Stimulated activated CD4-positive, alpha-beta T cell treated with anti-CD3 and anti-CD28 coated beads, Interleukin-15, amount 100 ng/mL, for 24 hours (primary cell): ENCODE results near the gene TEAD1.

Experiments
- DNase-seq: peaks from one replicate; pipeline ENCODE4 v3.0.0-alpha.2; 2020

Gene TEAD1

DNA sequence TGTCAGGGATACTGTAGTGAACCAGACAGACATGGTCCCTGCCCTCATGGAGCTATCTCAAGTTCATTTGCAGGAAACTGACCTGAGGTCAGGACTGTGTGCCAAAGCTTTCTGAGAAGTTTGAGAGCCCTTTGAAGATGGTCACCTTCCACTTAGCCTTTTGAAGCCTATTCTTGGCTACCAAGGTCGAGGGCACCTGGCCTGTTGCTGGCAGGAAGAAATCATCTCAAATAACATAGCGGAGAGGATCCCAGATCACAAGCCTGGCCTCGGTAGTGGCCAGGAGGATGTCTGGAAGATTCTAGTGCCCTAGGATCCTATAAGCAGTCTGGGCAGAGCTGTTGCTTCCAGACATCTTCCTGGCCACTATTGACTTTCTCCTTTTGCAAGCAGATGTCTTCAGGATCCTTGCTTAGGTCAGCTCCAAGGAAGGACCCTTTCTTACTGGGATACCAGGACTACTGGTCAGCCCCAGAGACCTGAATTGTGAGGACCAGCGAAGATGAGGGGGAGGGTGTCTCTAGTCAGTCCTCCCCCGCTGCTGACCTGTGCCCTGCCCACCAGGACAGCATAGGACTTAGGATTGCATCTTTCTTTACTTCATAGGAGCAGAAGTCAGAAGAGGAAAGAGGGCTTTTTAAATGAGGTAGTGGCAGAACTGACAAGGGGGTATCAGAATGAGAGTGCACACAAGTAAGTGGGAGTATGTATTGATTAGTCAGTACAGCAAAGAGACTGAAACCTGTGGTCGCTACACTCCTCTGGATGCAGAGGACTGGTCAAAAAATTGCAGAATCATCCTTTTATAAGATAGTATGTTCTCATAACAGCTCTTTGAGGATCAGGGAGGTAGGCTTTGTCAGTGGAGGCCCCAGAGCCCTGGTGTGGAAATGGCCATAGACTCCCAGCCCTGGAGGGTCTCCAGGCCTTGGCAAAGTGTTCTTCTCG, 94.8 kb downstream of the TEAD1 start:
- DNase-seq = peak; percentile 4

DNA sequence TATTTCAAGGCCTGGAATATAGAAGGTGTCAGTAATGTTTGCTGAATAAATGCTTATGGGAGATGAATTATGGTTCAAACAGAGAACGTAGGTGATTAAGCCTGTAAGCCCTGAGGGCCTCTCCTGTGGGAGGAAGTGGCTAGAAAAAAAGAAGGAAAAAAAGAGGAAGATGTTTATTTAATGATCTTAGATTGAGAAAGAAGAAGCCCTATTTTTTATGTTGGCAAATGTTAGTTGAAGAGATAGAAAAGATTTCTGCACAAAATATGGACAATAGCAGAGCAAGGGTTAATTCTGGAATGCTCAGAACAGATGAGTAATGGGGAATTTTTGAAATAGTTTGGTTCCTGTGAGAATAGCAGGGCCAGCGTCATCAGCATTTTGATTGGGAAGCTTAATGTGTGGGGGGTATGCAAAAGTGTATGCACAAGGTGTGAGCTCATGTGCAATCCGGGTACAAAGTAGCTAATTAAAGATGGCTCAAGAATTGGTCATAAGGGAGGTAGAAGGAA, 95.7 kb downstream of the TEAD1 start:
- DNase-seq = no peak

DNA sequence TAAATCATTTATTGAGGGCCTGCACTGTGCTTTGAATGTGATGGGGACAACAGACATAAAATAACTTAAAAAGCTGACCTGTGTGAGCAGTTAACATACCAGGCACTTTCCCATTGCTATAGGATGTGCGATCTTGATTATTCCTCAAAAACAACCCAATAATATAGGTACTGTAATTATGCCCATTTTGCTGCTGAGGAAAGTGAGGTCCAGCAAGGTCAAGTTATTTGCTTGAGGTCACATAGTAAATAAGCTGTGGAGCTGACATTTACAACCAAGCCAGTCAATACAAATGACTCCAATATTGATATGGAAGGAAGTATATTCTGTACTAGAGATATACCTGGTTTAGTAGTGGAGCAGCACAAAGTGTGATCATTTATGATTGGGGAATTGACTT, 96.2 kb downstream of the TEAD1 start:
- DNase-seq = no peak

DNA sequence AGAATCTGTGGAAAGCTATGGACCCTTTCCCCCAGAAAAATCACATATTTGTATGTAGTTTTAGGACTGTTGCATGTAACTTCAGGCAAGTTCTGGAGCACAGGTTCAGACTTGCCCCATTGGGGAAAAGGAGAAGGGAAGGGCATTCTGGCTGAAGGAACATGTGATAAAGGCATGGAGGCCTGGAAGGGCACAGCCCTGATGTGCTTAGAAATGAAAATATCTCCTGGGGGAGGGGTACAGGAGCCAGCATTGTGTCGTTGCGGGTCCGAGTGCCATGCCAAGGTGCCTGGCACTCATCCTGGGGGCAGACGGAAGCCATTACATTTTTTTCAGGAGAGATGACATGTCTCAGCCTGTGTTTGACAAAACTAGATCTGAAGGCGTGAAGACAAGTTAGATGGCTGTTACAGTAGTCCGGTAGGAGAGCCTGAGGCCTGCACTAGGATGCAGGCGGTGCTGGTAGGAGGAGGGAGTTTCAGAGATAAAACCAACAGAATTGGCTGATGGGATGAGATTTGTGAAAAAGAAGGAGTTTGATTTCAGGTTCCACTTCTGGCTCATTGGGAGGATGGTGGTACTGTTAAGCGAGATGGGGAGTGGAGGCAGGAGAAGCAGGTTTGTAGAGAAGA, 96.9 kb downstream of the TEAD1 start:
- DNase-seq = no peak

DNA sequence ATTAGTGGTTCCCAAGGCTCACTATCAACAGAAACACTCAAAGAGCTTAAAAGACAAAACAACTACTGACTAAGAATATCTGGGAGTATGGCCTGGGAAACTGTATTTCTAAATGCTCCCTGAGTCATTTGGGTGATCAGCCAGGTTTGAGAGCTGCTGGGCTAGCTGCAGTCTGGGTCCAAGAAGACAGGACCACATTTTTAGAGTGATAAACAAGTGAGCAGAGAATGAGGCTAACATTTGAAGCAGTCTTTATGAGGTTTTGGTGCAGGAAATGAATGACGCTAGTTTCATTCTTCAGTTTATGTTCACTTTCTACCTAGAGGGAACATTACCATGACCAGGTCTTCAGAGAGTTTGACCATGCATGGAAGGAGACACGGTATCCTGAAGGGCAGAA, 97.7 kb downstream of the TEAD1 start:
- DNase-seq = no peak

DNA sequence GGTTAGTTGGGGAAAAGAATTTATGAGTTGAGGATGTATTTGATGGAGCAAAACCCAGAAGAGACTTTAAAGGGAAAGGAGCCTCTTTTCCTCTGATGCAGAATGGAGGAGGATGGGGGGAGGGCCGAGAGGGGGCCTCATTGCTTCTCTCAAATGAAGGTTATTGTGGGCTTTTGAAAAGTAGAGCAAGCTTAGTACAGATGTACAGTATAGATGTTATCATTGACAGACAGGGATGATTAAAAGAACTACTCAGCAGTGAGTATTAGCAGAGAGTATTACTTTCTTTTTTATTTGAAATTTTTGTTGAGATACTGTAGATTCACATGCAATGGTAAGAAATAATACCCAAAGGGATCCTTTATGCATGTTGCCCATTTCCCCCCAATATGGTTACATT, 98.1 kb downstream of the TEAD1 start:
- DNase-seq = no peak

DNA sequence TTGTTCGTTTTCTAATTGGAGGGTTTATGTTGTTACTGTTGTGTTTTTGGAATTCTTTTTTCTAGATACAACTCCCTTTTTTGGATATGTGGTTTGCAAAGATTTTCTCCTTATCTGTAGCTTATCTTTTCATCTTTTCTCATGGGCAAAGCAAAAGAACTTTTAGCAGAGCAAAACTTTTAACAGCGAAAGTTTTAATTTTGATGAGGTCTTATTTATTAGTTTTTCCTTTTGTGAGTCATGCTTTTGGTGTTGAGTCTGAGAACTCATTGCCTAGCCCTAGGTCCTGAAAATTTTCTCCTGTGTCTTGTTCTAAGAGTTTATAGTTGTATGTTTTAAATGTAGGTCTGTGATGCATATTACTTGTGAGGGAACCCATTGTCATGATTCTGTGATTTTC, 99.4 kb downstream of the TEAD1 start:
- DNase-seq = no peak

DNA sequence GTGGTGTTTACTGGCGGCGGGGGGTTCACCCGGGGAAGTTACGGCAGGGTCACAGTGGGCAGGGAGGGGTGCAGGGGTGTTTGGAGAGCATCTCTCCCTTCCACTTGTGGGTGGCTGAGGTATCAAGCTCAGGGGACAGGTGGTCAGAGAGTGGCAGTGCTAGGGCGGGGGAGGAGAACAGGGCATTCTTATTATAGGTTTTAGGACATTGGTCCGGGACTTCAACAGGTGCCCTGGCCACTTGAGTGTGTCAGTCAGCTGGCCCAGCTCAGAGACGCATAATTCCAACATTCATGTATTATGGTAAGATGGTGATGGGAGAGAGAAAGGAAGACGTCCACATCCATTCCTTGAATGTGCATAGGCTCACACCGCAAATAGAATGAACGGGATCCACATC, 101.7 kb downstream of the TEAD1 start:
- DNase-seq = no peak

DNA sequence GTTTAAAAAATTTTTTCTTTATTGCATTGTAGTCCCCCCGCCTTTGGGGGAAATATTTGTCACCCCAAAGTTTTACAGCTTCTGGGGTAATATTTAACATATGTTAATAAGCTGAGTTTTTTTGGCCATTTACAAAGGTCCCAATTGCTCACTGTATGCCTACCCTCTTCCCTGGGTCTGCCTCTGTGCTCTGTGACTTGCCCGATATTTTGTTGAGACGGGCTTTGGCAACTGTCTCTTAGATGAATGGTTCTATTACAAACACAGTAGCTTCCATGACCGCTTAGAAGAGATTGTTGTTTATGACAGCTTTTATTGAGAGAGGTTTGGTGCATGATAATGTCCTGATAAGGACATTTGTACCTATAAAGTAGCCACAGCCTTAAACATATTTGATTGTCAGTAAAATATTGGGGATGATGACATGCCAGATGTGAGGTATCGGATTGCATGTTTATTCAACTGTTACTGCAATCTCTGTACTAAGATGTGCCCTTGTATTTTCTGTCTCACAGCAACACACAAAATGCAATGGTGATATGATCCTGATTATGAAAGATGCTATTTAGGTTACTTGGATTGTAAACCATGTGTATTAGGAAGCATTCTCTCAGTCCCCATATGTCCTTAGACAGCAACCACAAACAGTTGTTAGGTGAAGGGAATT, 103.1 kb downstream of the TEAD1 start:
- DNase-seq = no peak

DNA sequence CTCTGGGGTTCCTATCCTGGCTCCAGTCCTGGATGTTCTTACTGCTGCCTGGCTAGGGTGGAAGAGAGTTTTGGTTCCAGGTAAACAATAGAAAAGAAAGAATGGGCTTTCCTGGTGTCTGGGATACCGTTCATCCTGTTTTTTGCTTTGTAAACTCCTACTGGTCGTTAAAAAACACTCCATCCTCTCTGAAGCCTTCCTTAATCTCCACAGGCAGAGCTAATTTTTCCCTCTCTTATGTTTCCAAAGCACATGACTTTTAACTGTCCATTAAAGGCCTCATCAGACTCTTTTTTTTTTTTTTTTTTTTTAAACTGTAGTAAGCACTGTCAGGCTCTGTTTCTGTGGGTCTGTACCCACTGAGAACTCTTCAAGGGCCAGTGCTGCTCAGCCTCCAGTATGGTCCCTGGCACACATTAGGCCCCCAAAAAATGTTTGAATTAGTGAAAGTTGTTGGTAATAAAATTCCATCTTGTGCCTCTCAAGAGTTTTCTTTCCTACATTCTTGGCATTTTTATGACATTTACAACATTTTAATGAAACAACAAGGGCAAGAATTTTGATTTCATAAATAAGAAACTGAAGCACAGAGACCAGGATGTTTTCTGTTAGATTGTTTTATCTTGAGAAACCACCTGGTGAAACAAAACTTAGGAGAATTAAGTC, 104.2 kb downstream of the TEAD1 start:
- DNase-seq = no peak

DNA sequence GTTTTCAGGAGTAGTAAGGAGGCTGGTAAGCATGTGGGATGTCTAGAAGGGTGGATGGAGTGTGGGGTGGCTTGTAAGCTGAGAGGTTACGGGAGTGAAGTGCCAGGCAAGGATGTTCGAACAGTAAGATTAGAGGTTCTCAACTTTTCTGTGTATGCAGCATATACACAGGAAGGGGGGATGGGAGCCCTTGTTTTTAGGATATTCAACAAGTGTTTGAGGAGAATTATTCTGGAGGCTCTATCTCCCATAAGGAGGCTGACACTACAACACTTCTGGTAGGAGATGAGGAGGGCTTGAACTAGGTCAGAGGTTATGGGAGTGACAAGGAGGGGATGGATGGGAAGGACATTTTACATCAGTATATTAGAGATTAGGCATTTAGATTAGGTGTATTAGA, 109.5 kb downstream of the TEAD1 start:
- no peak for DNase-seq

DNA sequence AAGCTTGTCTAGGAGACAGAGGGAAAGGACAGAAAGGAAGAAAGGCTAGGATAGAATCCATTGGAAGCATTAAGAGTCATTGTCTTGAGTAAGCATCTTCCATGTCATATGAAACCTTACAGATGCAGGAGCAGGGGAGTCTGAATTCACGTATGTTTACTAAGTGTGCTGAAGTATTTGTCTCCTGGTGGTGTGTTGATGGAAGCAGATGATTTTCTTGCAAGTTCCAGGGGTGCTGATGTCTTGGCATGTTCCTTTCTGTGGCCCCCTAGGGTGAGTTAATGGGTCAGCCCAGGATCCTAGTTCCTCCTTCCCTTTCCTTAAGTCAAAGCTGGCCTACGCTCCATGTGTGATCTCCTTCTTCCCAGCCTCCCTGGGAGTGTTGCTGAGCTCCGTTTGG, 110.2 kb downstream of the TEAD1 start:
- DNase-seq = no peak

DNA sequence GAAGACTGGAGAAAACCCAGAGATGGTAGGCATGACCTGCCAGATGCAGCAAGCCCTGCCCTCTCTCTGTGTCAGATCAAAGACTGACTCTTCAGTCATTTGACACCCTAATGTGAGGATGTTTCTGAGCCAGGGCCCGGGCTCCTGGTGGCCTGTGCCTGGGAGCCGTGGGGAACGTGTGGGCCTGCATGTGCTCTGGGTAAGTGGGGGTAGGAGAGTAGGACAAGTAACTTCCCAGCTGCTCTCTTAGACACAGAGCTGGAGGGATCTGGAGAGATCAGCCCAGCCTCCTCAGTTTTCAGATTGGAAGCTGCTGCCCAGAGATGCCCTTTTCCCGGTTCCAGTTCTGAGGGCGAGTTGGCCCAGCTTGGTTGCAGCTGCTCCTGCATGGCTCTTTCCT, 110.8 kb downstream of the TEAD1 start:
- no peak for DNase-seq

DNA sequence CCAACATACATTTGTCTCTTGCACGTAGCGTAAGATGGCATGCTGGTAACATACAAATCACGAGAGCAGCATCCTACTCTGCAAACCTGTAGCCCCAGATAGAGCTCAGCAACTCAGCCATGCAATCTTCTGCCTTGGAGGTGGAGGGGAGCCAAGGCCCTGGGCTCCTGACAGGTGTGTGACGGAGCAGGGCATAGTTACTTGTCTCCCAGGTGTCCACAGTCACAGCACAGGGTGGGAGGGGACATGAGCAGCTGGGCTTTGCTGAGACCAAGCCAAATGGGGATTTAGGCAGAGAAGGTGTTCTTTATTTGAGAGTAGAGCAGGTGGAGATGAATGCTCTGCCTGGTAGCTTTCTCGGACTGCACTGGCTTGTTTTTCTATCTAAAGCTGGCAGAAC, 111.7 kb downstream of the TEAD1 start:
- no peak for DNase-seq

DNA sequence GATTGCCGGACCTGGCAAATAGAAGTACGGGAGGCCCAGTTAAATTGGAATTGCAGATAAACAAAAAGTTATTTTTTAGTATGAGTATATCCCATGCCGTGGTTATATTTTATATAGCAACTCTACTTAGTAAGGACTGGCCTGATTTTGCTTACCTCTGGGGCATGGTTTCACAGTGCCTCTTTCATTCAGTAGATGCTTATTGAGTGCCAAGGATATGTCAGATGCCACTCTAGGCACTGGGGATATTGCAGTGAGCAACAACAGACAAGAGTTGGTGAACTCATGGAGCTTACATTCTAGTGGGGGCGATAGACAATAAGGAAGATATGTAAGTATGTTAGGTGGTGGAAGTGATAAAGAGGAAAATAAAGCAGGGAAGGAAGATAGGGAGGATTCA, 112.2 kb downstream of the TEAD1 start:
- no peak for DNase-seq

DNA sequence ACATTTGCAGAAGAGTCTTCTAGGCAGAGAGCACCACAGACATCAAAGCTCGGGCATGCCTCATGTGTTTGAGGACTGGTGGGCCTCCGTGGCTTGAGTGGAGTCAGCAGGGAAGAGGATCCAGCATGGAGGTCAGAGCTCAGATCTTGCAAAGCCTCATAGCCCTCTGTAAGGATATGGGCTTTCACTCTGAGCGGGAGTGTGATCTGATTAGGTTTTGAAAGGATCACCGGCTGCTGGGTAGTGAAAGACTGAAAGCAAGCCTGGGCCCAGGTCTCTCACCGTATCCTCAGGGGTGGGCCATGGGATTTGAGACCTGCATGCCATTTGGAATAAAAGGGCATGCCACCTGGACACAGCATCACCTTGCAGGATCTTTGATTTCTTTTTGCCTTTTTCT, 112.7 kb downstream of the TEAD1 start:
- DNase-seq = no peak

DNA sequence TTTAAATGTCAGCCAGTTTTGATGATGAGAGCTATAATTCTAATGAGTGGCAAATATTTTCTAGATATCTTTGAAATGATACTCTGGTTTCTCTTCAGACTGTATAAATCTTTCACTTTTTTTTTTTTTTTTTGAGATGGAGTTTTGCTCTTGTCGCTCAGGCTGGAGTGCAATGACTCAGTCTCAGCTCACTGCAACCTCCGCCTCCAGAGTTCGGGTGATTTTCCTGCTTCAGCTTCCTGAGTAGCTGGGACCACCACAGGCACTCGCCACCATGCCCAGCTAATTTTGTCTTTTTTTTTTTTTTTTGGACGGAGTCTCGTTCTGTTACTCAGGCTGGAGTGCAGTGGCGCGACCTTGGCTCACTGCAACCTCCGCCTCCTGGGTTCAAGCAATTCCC, 113.6 kb downstream of the TEAD1 start:
- DNase-seq = no peak

DNA sequence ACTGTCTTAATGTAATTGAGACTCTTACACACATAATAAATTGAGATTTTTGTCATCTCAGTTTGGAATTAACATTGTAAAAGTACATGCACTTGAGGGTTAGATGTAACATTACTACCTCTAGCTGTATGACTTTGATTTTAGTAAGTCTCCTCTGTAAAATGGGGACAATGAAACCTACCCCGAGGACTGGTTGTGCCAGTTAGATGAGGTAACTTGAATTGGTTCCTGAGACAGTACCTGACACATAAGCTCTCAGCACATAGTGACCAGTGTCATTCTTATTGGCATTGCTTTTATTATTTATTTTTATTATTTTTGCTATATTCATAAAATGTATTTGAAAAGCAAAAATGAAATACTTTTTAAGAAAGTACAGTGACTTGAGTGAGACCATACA, 114.8 kb downstream of the TEAD1 start:
- DNase-seq = no peak

DNA sequence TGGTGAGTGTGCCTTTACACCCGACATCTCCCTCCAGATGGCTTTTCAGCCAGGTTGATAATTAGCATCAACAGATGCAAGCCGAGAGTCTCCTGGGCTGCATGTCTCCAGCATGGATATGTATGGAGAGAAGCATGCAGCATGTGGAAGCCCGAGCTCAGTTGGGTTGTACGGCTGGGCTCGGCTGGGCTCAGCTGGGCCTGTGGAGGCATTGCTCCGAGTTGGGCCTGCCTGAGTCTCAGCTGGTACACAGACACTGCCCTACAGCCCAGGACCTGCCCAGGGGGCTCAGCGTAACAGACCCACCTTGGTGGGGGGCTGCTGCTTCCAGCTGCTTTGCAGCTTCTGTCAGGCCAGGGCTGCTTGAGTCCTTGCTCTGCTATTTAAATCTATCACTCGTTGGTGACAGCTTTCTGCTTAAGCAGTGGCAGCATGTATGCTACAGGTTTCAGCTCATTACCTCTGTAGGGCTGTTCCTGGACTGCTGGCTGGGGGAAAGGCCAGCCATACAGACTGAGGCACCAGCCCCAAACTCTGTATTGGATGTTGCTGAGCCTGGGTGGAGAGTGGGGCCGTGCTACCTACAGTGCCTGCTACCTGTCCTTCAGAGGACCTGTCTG, 115.5 kb downstream of the TEAD1 start:
- DNase-seq = no peak

DNA sequence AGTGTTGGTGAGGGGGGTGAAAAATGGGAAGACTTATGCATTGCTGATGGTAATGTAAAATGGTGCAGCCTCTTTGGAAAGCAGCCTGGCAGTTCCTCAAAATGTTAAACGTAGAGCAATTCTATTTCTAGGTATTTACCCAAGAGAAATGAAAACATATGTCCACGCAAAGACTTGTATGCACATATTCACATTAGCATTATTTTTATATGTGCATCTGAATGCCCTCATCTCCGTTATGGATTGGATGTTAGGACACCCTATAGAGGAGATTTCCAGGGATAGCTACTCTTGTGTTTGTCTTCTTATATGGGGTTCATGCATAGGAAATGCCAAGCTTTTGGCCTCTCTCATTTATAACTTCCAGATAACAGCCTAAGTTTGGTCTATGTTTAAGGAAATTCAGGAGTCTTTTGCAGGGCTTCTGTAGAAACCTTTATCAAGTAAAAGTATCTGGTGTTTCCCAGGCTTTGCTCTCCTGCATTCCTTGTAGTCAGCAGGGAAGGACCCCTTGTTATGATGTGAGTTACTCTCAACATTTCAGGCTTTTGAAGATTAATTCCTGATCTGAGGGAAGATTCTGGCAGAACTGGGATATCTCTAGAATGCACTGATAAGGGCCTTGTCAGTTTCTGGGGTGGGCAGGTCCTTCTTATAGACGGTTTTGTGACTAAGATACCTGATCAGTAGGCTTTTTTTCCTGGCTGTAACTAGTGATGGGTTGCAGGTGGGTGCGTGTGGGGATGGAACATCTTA, 116.8 kb downstream of the TEAD1 start:
- DNase-seq = no peak

DNA sequence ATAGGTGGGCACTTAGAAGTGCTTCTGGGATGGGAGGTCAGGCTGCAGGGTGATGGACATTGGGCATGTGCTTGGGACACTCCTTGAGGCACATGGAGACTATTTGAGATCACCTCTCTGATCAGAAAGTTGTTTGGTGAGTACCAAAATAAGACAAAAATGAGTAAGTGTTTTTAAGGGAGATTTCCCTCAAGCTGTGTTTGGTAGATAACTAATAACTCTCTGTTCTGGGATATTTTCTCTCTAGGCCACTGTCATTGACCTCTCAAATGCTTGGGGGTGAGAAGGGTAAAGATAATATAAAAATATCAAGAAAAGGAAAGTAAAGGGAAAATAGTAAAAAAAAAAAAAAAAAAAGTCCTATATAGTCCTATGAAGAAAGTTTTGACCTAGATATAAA, 117.8 kb downstream of the TEAD1 start:
- DNase-seq = no peak

DNA sequence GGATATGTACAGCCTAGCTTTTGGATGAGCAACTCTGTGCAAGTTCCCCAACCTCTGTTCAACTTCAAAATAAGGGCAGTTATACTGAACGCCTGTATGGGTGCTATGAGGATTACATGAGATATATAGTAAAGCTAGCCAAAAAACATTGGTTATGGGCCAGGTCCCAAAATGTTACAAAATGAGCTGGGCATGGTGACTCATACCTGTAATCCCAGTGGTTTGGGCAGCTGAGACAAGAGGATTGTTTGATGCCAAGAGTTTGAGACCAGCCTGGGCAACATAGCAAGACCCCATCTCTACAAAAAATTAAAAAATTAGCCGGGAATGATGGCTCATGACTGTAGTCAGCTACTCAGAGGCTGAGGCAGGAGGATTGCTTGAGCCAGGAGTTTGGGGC, 118.4 kb downstream of the TEAD1 start:
- no peak for DNase-seq
